Natural killer cell treated with Interleukin-12 subunit alpha and Interleukin-12 subunit beta and Interleukin-15 and Interleukin-18, amount 100 ng/mL, for 72 hours (primary cell): Measurements from ENCODE around the gene SENP3. TPM values are rescaled to one million over a fixed set of nuclear protein-coding genes. Genes with fewer than 3 reads are reported as not detected.

Source experiments
- ATAC-seq, 2 donors: fragments of 150-1000 bp; cut with Tn5 transposase in 1 of 2; sonication (Bioruptor Pico), chemical (Tn5 transposase) in 1 of 2; 2 replicates each; pipeline ENCODE4 v1.10.0; 2021
- DNase-seq: peaks from one replicate; pipeline ENCODE4 v3.0.0; 2022; ENCODE audit warnings: low spot score
- H3K27ac Mint-ChIP-seq, 2 donors: 1 replicate in 1 of 2; 2 replicates in 1 of 2; pipeline ENCODE4 v1.8.0; 2022; ENCODE audit warnings: mixed read lengths in 2 of 2, mild to moderate bottlenecking in 1 of 2, moderate library complexity in 1 of 2
- H3K27me3 Mint-ChIP-seq, 2 donors: 1 replicate in 1 of 2; 2 replicates in 1 of 2; pipeline ENCODE4 v1.8.0; 2022; ENCODE audit warnings: mixed read lengths in 2 of 2
- H3K36me3 Mint-ChIP-seq: one replicate; pipeline ENCODE4 v1.8.0; 2022; ENCODE audit warnings: mixed read lengths
- H3K4me1 Mint-ChIP-seq, 2 donors: 1 replicate in 1 of 2; 2 replicates in 1 of 2; pipeline ENCODE4 v1.8.0; 2022; ENCODE audit warnings: low read depth in 2 of 2, mixed read lengths in 2 of 2, mild to moderate bottlenecking in 1 of 2
- H3K4me3 Mint-ChIP-seq: one replicate; pipeline ENCODE4 v1.8.0; 2022; ENCODE audit warnings: mixed read lengths
- H3K9me3 Mint-ChIP-seq: 2 replicates; pipeline ENCODE4 v1.8.0; 2022; ENCODE audit warnings: mixed read lengths
- total RNA-seq, 2 donors: library from RNA; stranded (reverse); gene quantifications; one replicate each; pipeline ENCODE4 v1.2.3, GENCODE V29; 2022

SENP3 gene
- total RNA-seq, 2 donors from 2014 or later, result 56.2 to 90.1 TPM

GRCh38 chr17:7559320-7560171 lies 2.2 kb upstream of the SENP3 start:
- Mint-ChIP-seq H3K36me3 (no peaks in the 10 kb centered on the region), H3K27ac (peak overlapping the region; percentile 84 to 88), H3K9me3 (no peaks in the 10 kb centered on the region), H3K27me3 (no peaks in the 10 kb centered on the region), H3K4me3 (peak overlapping the region; percentile 45), H3K4me1 (peaks cover 41 to 49% of the 10 kb centered on the region in 2 donors)
- DNase-seq, result no peak
- ATAC-seq, result no peak

GRCh38 chr17:7560172-7561027 lies 1.3 kb upstream of the SENP3 start:
- ATAC-seq, result peak; percentile 29 to 39

GRCh38 chr17:7561028-7561575 lies 617 bp upstream of the SENP3 start:
- DNase-seq, result peak; percentile 91
- peaks cover 31 to 41% of the 10 kb centered on the region in 2 donors for H3K4me1 Mint-ChIP-seq
- H3K4me3 Mint-ChIP-seq, result peak overlapping the region; percentile 92
- H3K27ac Mint-ChIP-seq, result peak overlapping the region; percentile 84 to 88
- H3K27me3 Mint-ChIP-seq, result no peaks in the 10 kb centered on the region
- no peaks in the 10 kb centered on the region for H3K9me3 Mint-ChIP-seq
- ATAC-seq, result peak; percentile 83 to 85
- H3K36me3 Mint-ChIP-seq, result no peaks in the 10 kb centered on the region

More at GRCh38 chr17:7560172-7561027, 1.3 kb upstream of the SENP3 start:
- Mint-ChIP-seq H3K9me3 (no peaks in the 10 kb centered on the region), H3K36me3 (no peaks in the 10 kb centered on the region), H3K4me1 (peaks cover 35 to 44% of the 10 kb centered on the region in 2 donors), H3K4me3 (peak overlapping the region; percentile 92), H3K27ac (peak overlapping the region; percentile 84 to 88), H3K27me3 (no peaks in the 10 kb centered on the region)
- DNase-seq, result no peak

- peaks cover 31 to 41% of the 10 kb centered on the region in 2 donors for H3K4me1 Mint-ChIP-seq
- peak in 1 of 2 donors; percentile 3 for ATAC-seq
These were observed 488 bp downstream of the SENP3 start for GRCh38 chr17:7562208-7562605.

GRCh38 chr17:7563115-7563869 lies 1.6 kb downstream of the SENP3 start:
- Mint-ChIP-seq H3K4me3 (peak overlapping the region; percentile 92), H3K4me1 (peaks cover 36 to 41% of the 10 kb centered on the region in 2 donors), H3K27me3 (no peaks in the 10 kb centered on the region), H3K9me3 (no peaks in the 10 kb centered on the region), H3K36me3 (peaks cover 7% of the 10 kb centered on the region), H3K27ac (peak overlapping the region; percentile 84 to 88)
- no peak for DNase-seq
- no peak for ATAC-seq

More at GRCh38 chr17:7562208-7562605, 488 bp downstream of the SENP3 start:
- Mint-ChIP-seq H3K27ac (peak overlapping the region; percentile 84 to 88), H3K9me3 (no peaks in the 10 kb centered on the region), H3K27me3 (no peaks in the 10 kb centered on the region), H3K36me3 (peaks cover under 1% of the 10 kb centered on the region), H3K4me3 (peak overlapping the region; percentile 92)
- no peak for DNase-seq

- no peak overlapping the region for H3K27ac Mint-ChIP-seq
- H3K36me3 Mint-ChIP-seq, result peaks cover 23% of the 10 kb centered on the region
- H3K4me1 Mint-ChIP-seq, result peaks cover 37 to 38% of the 10 kb centered on the region in 2 donors
- ATAC-seq (no peak), DNase-seq (no peak)
- H3K27me3 Mint-ChIP-seq, result no peaks in the 10 kb centered on the region
- no peak overlapping the region for H3K4me3 Mint-ChIP-seq
- no peaks in the 10 kb centered on the region for H3K9me3 Mint-ChIP-seq
These were observed 7.9 kb downstream of the SENP3 start for GRCh38 chr17:7569571-7569970.

GRCh38 chr17:7570351-7570750 lies 8.6 kb downstream of the SENP3 start:
- Mint-ChIP-seq H3K27me3 (no peaks in the 10 kb centered on the region), H3K27ac (peak overlapping the region; percentile 96 to 99), H3K4me1 (peaks cover 43 to 46% of the 10 kb centered on the region in 2 donors), H3K4me3 (peak overlapping the region; percentile 90), H3K36me3 (peaks cover 31% of the 10 kb centered on the region), H3K9me3 (no peaks in the 10 kb centered on the region)
- no peak for ATAC-seq
- DNase-seq, result no peak

- H3K4me1 Mint-ChIP-seq, result peaks cover 61 to 64% of the 10 kb centered on the region in 2 donors
- H3K27me3 Mint-ChIP-seq, result no peaks in the 10 kb centered on the region
- H3K9me3 Mint-ChIP-seq, result no peaks in the 10 kb centered on the region
- H3K36me3 Mint-ChIP-seq, result peaks cover 43% of the 10 kb centered on the region
- H3K4me3 Mint-ChIP-seq, result peak overlapping the region; percentile 90
- H3K27ac Mint-ChIP-seq, result peak overlapping the region; percentile 96 to 99
- ATAC-seq, result no peak
- DNase-seq, result no peak
These were observed 10.5 kb downstream of the SENP3 start for GRCh38 chr17:7572338-7572587.

- H3K27ac Mint-ChIP-seq, result peak overlapping the region; percentile 96 to 99
- ATAC-seq (peak; percentile 91 to 93), DNase-seq (peak; percentile 100)
- H3K36me3 Mint-ChIP-seq, result peaks cover 40% of the 10 kb centered on the region
- H3K9me3 Mint-ChIP-seq, result no peaks in the 10 kb centered on the region
- H3K27me3 Mint-ChIP-seq, result no peaks in the 10 kb centered on the region
- peaks cover 62 to 64% of the 10 kb centered on the region in 2 donors for H3K4me1 Mint-ChIP-seq
- H3K4me3 Mint-ChIP-seq, result peak overlapping the region; percentile 90
These were observed 11.0 kb downstream of the SENP3 start for GRCh38 chr17:7572588-7573323.

- H3K4me3 Mint-ChIP-seq, result peak overlapping the region; percentile 90
- H3K36me3 Mint-ChIP-seq, result peaks cover 43% of the 10 kb centered on the region
- peak; percentile 94 for DNase-seq
These were observed 11.8 kb downstream of the SENP3 start for GRCh38 chr17:7573324-7574080.

GRCh38 chr17:7574176-7574953 lies 12.6 kb downstream of the SENP3 start:
- DNase-seq (no peak), ATAC-seq (no peak)
- Mint-ChIP-seq H3K4me1 (peaks cover 75 to 78% of the 10 kb centered on the region in 2 donors), H3K9me3 (no peaks in the 10 kb centered on the region), H3K4me3 (peak overlapping the region; percentile 90), H3K27me3 (no peaks in the 10 kb centered on the region), H3K36me3 (peaks cover 47% of the 10 kb centered on the region), H3K27ac (peak overlapping the region; percentile 96 to 99)

More at GRCh38 chr17:7573324-7574080, 11.8 kb downstream of the SENP3 start:
- ATAC-seq, result peak; percentile 68 to 72
- H3K9me3 Mint-ChIP-seq, result no peaks in the 10 kb centered on the region
- H3K27me3 Mint-ChIP-seq, result no peaks in the 10 kb centered on the region
- H3K27ac Mint-ChIP-seq, result peak overlapping the region; percentile 96 to 99
- peaks cover 69% of the 10 kb centered on the region in 2 donors for H3K4me1 Mint-ChIP-seq
